ENCODE measurements around the gene DPRX. TPM values are rescaled to one million over a fixed set of nuclear protein-coding genes. Genes with fewer than 3 reads are reported as not detected.

The DPRX gene
- not detected for total RNA-seq

GRCh38 chr19:53631949-53632407 is at the start of gene DPRX:
TSS of gene DPRX (plus strand) at chr19:53631999. CDS start at chr19:53632107, 108 bp downstream.
- POLR2A ChIA-PET: no interaction called here
- no peak within 1 kb of the TSS for H3K27ac Mint-ChIP-seq

GRCh38 chr19:53583181-53583580 is 48.6 kb upstream of the DPRX start:
- Mint-ChIP-seq H3K36me3 (peaks cover 28% of the 10 kb centered on the region), H3K27ac (no peak overlapping the region), H3K4me3 (no peak overlapping the region), H3K9me3 (peaks cover 44% of the 10 kb centered on the region), H3K27me3 (no peaks in the 10 kb centered on the region), H3K4me1 (ENCODE audit: low read depth) (no peaks in the 10 kb centered on the region)
- POLR2A ChIA-PET: no interaction called here
- CTCF ChIA-PET: no interaction called here
- intact Hi-C loops (cut with micrococcal nuclease): no loop called here
- DNase-seq: no peak

More at GRCh38 chr19:53631949-53632407, at the start of gene DPRX:
- peaks cover 6% of the 10 kb centered on the region for H3K9me3 Mint-ChIP-seq
- H3K4me1 Mint-ChIP-seq (ENCODE audit: low read depth): no peaks in the 10 kb centered on the region
- DNase-seq: no peak
- no peaks in the 10 kb centered on the region for H3K36me3 Mint-ChIP-seq
- CTCF ChIA-PET: no interaction called here
- intact Hi-C loops (cut with micrococcal nuclease): no loop called here
- H3K4me3 Mint-ChIP-seq: no peak within 1 kb of the TSS
- H3K27me3 Mint-ChIP-seq: no peaks in the 10 kb centered on the region

- H3K27me3 Mint-ChIP-seq: no peaks in the 10 kb centered on the region
- H3K4me3 Mint-ChIP-seq: no peak overlapping the region
- peaks cover 25% of the 10 kb centered on the region for H3K9me3 Mint-ChIP-seq
- H3K27ac Mint-ChIP-seq: no peak overlapping the region
- no peaks in the 10 kb centered on the region for H3K4me1 Mint-ChIP-seq (ENCODE audit: low read depth)
- intact Hi-C loops (cut with micrococcal nuclease): no loop called here
- ChIA-PET POLR2A (no interaction called here), CTCF (no interaction called here)
- H3K36me3 Mint-ChIP-seq: peaks cover 4% of the 10 kb centered on the region
- DNase-seq: no peak
These were observed 45.5 kb upstream of the DPRX start for GRCh38 chr19:53586277-53586691.

GRCh38 chr19:53594811-53595509 is 36.8 kb upstream of the DPRX start:
- no peaks in the 10 kb centered on the region for H3K27me3 Mint-ChIP-seq
- ChIA-PET CTCF (no interaction called here), POLR2A (no interaction called here)
- H3K27ac Mint-ChIP-seq: no peak overlapping the region
- H3K4me1 Mint-ChIP-seq (ENCODE audit: low read depth): no peaks in the 10 kb centered on the region
- no peak overlapping the region for H3K4me3 Mint-ChIP-seq
- no peaks in the 10 kb centered on the region for H3K36me3 Mint-ChIP-seq
- intact Hi-C loops (cut with micrococcal nuclease): no loop called here
- peaks cover 9% of the 10 kb centered on the region for H3K9me3 Mint-ChIP-seq
- DNase-seq: no peak

GRCh38 chr19:53595510-53595867 is 36.3 kb upstream of the DPRX start:
- Mint-ChIP-seq H3K9me3 (peaks cover 9% of the 10 kb centered on the region), H3K4me1 (ENCODE audit: low read depth) (no peaks in the 10 kb centered on the region), H3K36me3 (no peaks in the 10 kb centered on the region), H3K4me3 (no peak overlapping the region), H3K27ac (no peak overlapping the region), H3K27me3 (no peaks in the 10 kb centered on the region)
- intact Hi-C loops (cut with micrococcal nuclease): no loop called here
- DNase-seq: no peak
- ChIA-PET POLR2A (no interaction called here), CTCF (no interaction called here)

- H3K27ac Mint-ChIP-seq: no peak overlapping the region
- H3K36me3 Mint-ChIP-seq: no peaks in the 10 kb centered on the region
- H3K9me3 Mint-ChIP-seq: peaks cover 9% of the 10 kb centered on the region
- ChIA-PET CTCF (no interaction called here), POLR2A (no interaction called here)
- DNase-seq: no peak
- H3K4me3 Mint-ChIP-seq: no peak overlapping the region
- intact Hi-C loops (cut with micrococcal nuclease): no loop called here
- H3K27me3 Mint-ChIP-seq: no peaks in the 10 kb centered on the region
- no peaks in the 10 kb centered on the region for H3K4me1 Mint-ChIP-seq (ENCODE audit: low read depth)
These were observed 35.7 kb upstream of the DPRX start for GRCh38 chr19:53596056-53596455.

- H3K36me3 Mint-ChIP-seq: no peaks in the 10 kb centered on the region
- H3K4me1 Mint-ChIP-seq (ENCODE audit: low read depth): no peaks in the 10 kb centered on the region
- H3K4me3 Mint-ChIP-seq: no peak overlapping the region
- intact Hi-C loops (cut with micrococcal nuclease): no loop called here
- no peaks in the 10 kb centered on the region for H3K27me3 Mint-ChIP-seq
- CTCF ChIA-PET: no interaction called here
- POLR2A ChIA-PET: no interaction called here
- H3K9me3 Mint-ChIP-seq: peaks cover 6% of the 10 kb centered on the region
- DNase-seq: no peak
- no peak overlapping the region for H3K27ac Mint-ChIP-seq
These were observed 34.8 kb upstream of the DPRX start for GRCh38 chr19:53597023-53597422.

GRCh38 chr19:53598361-53598760 is 33.4 kb upstream of the DPRX start:
- no peak for DNase-seq
- H3K4me1 Mint-ChIP-seq (ENCODE audit: low read depth): no peaks in the 10 kb centered on the region
- POLR2A ChIA-PET: no interaction called here
- CTCF ChIA-PET: no interaction called here
- H3K27me3 Mint-ChIP-seq: no peaks in the 10 kb centered on the region
- H3K36me3 Mint-ChIP-seq: no peaks in the 10 kb centered on the region
- intact Hi-C loops (cut with micrococcal nuclease): no loop called here
- peaks cover 11% of the 10 kb centered on the region for H3K9me3 Mint-ChIP-seq
- H3K4me3 Mint-ChIP-seq: no peak overlapping the region
- no peak overlapping the region for H3K27ac Mint-ChIP-seq

- DNase-seq: no peak
- POLR2A ChIA-PET: no interaction called here
- Mint-ChIP-seq H3K9me3 (peaks cover 11% of the 10 kb centered on the region), H3K27ac (no peak overlapping the region), H3K36me3 (no peaks in the 10 kb centered on the region), H3K4me1 (ENCODE audit: low read depth) (no peaks in the 10 kb centered on the region), H3K4me3 (no peak overlapping the region), H3K27me3 (no peaks in the 10 kb centered on the region)
- CTCF ChIA-PET: interaction anchor here (0.6 kb wide), 1 partner anchor 427 kb away, joined by 4 read pairs; no protein-coding TSS in a partner anchor
- intact Hi-C loops (cut with micrococcal nuclease): no loop called here
These were observed 31.6 kb upstream of the DPRX start for GRCh38 chr19:53600217-53600616.

- Mint-ChIP-seq H3K36me3 (no peaks in the 10 kb centered on the region), H3K27ac (no peak overlapping the region), H3K4me3 (no peak overlapping the region), H3K9me3 (peaks cover 15% of the 10 kb centered on the region), H3K4me1 (ENCODE audit: low read depth) (no peaks in the 10 kb centered on the region), H3K27me3 (no peaks in the 10 kb centered on the region)
- ChIA-PET POLR2A (no interaction called here), CTCF (no interaction called here)
- intact Hi-C loops (cut with micrococcal nuclease): no loop called here
- no peak for DNase-seq
These were observed 25.8 kb upstream of the DPRX start for GRCh38 chr19:53606031-53606430.

GRCh38 chr19:53608381-53608780 is 23.4 kb upstream of the DPRX start:
- H3K27ac Mint-ChIP-seq: no peak overlapping the region
- POLR2A ChIA-PET: no interaction called here
- H3K27me3 Mint-ChIP-seq: no peaks in the 10 kb centered on the region

GRCh38 chr19:53612762-53613526 is 18.9 kb upstream of the DPRX start:
- ChIA-PET CTCF (no interaction called here), POLR2A (no interaction called here)
- intact Hi-C loops (cut with micrococcal nuclease): no loop called here
- Mint-ChIP-seq H3K27ac (no peak overlapping the region), H3K4me1 (ENCODE audit: low read depth) (no peaks in the 10 kb centered on the region), H3K4me3 (no peak overlapping the region), H3K27me3 (no peaks in the 10 kb centered on the region), H3K36me3 (no peaks in the 10 kb centered on the region), H3K9me3 (peaks cover 16% of the 10 kb centered on the region)
- no peak for DNase-seq

More at GRCh38 chr19:53608381-53608780, 23.4 kb upstream of the DPRX start:
- Mint-ChIP-seq H3K4me3 (no peak overlapping the region), H3K4me1 (ENCODE audit: low read depth) (no peaks in the 10 kb centered on the region), H3K9me3 (peaks cover 12% of the 10 kb centered on the region), H3K36me3 (no peaks in the 10 kb centered on the region)
- no peak for DNase-seq
- intact Hi-C loops (cut with micrococcal nuclease): no loop called here
- CTCF ChIA-PET: interaction anchor here (0.7 kb wide), 1 partner anchor 212 kb away, joined by 3 read pairs; no protein-coding TSS in a partner anchor

Data from activated CD4-positive, alpha-beta memory T cell treated with anti-CD3 and anti-CD28 coated beads for 36 hours (primary cell).